Prostate gland (tissue), 2 donors: ENCODE results near the gene FGF5. TPM values are rescaled to one million over a fixed set of nuclear protein-coding genes. Genes with fewer than 3 reads are reported as not detected.

Source experiments
- DNase-seq: peaks from one replicate; pipeline ENCODE4 v3.0.0-alpha.2; 2019; ENCODE audit warnings: low spot score
- H3K27ac ChIP-seq, 2 donors: fragments of 200-600 bp; sonication (generic); 2 replicates each; pipeline ENCODE4 v1.5.1; 2017 to 2019
- H3K27me3 ChIP-seq: fragments of 200-600 bp; sonication (generic); replicated peaks from 2 replicates; pipeline ENCODE4 v1.5.1; 2019; ENCODE audit not compliant: insufficient read depth
- H3K36me3 ChIP-seq, 2 donors: fragments of 200-600 bp; sonication (generic); 1 replicate in 1 of 2; 2 replicates in 1 of 2; pipeline versions ENCODE4 v1.5.1 to v1.8.1; 2017 to 2019
- H3K4me1 ChIP-seq: fragments of 200-600 bp; sonication (generic); replicated peaks from 2 replicates; pipeline ENCODE4 v1.5.1; 2019
- H3K4me3 ChIP-seq, 2 donors: fragments of 200-600 bp; sonication (generic); 2 replicates each; pipeline ENCODE4 v1.5.1; 2017 to 2019
- H3K9me3 ChIP-seq: fragments of 200-600 bp; sonication (generic); 2 replicates; pipeline ENCODE4 v1.5.1; 2017
- CTCF ChIP-seq, 4 experiments: fragments of 200-600 bp in 2 of 4; fragments of 450-650 bp in 2 of 4; sonication (generic) in 2 of 4; IDR thresholded peaks; 1 replicate in 3 of 4; 2 replicates in 1 of 4; pipeline ENCODE4 v1.5.1; 2016 to 2019; ENCODE audit warnings: antibody characterized with exemption in 4 of 4, mild to moderate bottlenecking in 2 of 4, moderate library complexity in 2 of 4
- POLR2A ChIP-seq: fragments of 450-650 bp; IDR thresholded peaks from one replicate; pipeline ENCODE4 v1.6.1; 2016; ENCODE audit warnings: antibody characterized with exemption, mild to moderate bottlenecking
- POLR2AphosphoS5 ChIP-seq: sonication (generic); formaldehyde crosslinking; IDR thresholded peaks from one replicate; pipeline ENCODE4 v1.6.1; 2017; ENCODE audit warnings: antibody characterized with exemption
- WGBS: methylation state at CpG from one replicate; pipeline ENCODE4 v1.1.5; 2018; 5-methylcytosine and 5-hydroxymethylcytosine counted together
- intact Hi-C: fragments of 100-400 bp; cut with DNase I; formaldehyde crosslinking; loops from one replicate; pipeline ENCODE4 v1.14.2; 2022
- total RNA-seq, 2 donors: library from RNA; depleted of rRNA; stranded (reverse); fragments of >200 nt; gene quantifications; one replicate each; pipeline ENCODE4 v1.1.0, GENCODE V29; 2016

FGF5 gene
- total RNA-seq, 2 donors from 2014 or later: not detected

- H3K4me3 ChIP-seq: no peak overlapping the region
- WGBS: 30% methylated on average over 35 of the region's 36 CpGs
- no peak overlapping the region for H3K27ac ChIP-seq
- H3K36me3 ChIP-seq: no peaks in the 10 kb centered on the region
- intact Hi-C loops: no loop called here
- H3K27me3 ChIP-seq: peaks cover 27% of the 10 kb centered on the region
- no peak for DNase-seq
- no peak for TF ChIP-seq POLR2AphosphoS5
- TF ChIP-seq CTCF (IDR thresholded peaks at IDR 0.05): no peak
- TF ChIP-seq POLR2A: no peak
- no peaks in the 10 kb centered on the region for H3K9me3 ChIP-seq
- H3K4me1 ChIP-seq: peaks cover 2% of the 10 kb centered on the region
Measured at GRCh38 chr4:80263541-80264351, 2.7 kb upstream of the FGF5 start.

GRCh38 chr4:80264352-80264647 is 2.2 kb upstream of the FGF5 start:
- peaks cover 28% of the 10 kb centered on the region for H3K27me3 ChIP-seq
- no peak for DNase-seq
- TF ChIP-seq POLR2A (no peak), CTCF (IDR thresholded peaks at IDR 0.05) (no peak), POLR2AphosphoS5 (no peak)
- no peak overlapping the region for H3K4me3 ChIP-seq
- peaks cover 2% of the 10 kb centered on the region for H3K4me1 ChIP-seq
- intact Hi-C loops: no loop called here
- WGBS: 32% methylated on average over 4 of the region's 4 CpGs
- H3K27ac ChIP-seq: no peak overlapping the region
- no peaks in the 10 kb centered on the region for H3K9me3 ChIP-seq
- no peaks in the 10 kb centered on the region for H3K36me3 ChIP-seq

- Histone ChIP-seq H3K36me3 (no peaks in the 10 kb centered on the region), H3K27me3 (peaks cover 28% of the 10 kb centered on the region), H3K4me3 (no peak overlapping the region), H3K4me1 (peaks cover 2% of the 10 kb centered on the region), H3K9me3 (no peaks in the 10 kb centered on the region), H3K27ac (no peak overlapping the region)
- TF ChIP-seq POLR2A: no peak
- no peak for TF ChIP-seq POLR2AphosphoS5
- TF ChIP-seq CTCF (IDR thresholded peaks at IDR 0.05): no peak
- DNase-seq: no peak
- WGBS: 23% methylated on average over 1 of the region's 1 CpG
- intact Hi-C loops: no loop called here
Measured at GRCh38 chr4:80264825-80265224, 1.6 kb upstream of the FGF5 start.

GRCh38 chr4:80265571-80266252 is 752 bp upstream of the FGF5 start:
- DNase-seq: no peak
- H3K9me3 ChIP-seq: no peaks in the 10 kb centered on the region
- H3K4me1 ChIP-seq: peaks cover 2% of the 10 kb centered on the region
- TF ChIP-seq POLR2A (no peak), POLR2AphosphoS5 (no peak), CTCF (IDR thresholded peaks at IDR 0.05) (no peak)
- H3K27me3 ChIP-seq: peaks cover 28% of the 10 kb centered on the region
- intact Hi-C loops: no loop called here
- WGBS: 1% methylated on average over 36 of the region's 36 CpGs
- H3K4me3 ChIP-seq: peak overlapping the region; percentile 15 to 28
- no peaks in the 10 kb centered on the region for H3K36me3 ChIP-seq
- no peak overlapping the region for H3K27ac ChIP-seq
